ENCODE results near the gene NCK2. TPM values are rescaled to one million over a fixed set of nuclear protein-coding genes. Genes with fewer than 3 reads are reported as not detected.

NCK2 gene
- total and polyA plus RNA-seq, 10 of the 15 experiments (the other 5 are each of a cell fraction or from before 2014, with no cell fraction given): 1.2 to 30.9 (median 14.1) TPM

DNA sequence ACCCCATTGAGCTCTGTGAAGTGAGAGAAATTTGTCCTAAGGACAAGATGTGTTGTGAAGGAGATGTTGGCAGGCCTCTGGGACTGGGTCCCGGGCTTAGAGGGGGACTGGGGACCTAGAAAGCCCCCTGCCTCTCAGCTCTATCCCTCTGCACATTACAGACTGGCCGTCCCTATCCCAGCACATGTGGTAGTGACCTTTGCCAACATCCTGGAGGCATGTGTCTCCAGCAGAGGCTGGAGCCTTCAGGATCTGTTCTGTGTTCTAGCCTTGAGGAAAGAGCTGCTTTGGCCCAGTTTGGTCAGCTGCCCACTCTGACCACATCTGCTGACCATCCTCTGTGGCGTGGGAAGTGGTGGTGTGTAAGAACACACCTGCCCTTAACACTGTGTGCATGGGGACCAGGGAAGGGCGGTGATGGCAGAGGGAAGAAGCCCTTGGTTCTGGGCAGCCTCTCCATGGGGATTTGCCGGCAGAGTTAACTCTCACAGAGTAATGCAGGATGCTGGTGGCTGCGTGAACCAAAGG, 33.4 kb downstream of the NCK2 start (continued):
- no peak for TF ChIP-seq TCF3 (IDR thresholded peaks at IDR 0.05; ENCODE audit: borderline replicate concordance, insufficient read depth, low read depth, low read length)
- no peak for TF ChIP-seq JUND (IDR thresholded peaks at IDR 0.05; ENCODE audit: low read depth, low read length)
- no peak for TF ChIP-seq SUPT20H (IDR thresholded peaks at IDR 0.05; ENCODE audit: borderline replicate concordance, control insufficient read depth, low read depth, low read length)

DNA sequence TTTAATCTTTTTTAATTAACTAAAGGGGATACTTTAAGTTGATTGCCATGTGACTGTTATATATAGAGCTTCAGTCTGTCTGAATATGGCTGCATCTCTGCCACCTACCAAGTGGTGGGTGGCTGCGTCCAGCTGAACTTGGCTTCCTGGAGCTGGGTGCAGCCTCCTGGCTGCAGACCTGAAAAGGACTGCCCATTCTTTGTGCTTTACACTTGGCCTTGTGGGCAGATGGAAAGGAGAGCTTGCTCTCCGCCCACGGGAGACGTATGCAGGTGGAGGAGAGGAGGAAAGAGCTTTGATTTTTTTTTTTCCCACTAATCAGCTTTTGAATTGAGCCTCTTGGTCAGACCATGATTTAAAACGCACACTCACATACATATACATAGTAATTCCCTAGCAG, 34.7 kb downstream of the NCK2 start:
- Histone ChIP-seq H3K27ac (ENCODE audit: control insufficient read depth, insufficient read depth) (no peak overlapping the region), H3K79me2 (ENCODE audit: control insufficient read depth, insufficient read depth, low read length) (peaks cover 48% of the 10 kb centered on the region), H3K4me2 (ENCODE audit: control insufficient read depth, insufficient read depth) (no peak overlapping the region), H2AFZ (ENCODE audit: control insufficient read depth, low read depth, low read length) (no peak overlapping the region), H3K36me3 (ENCODE audit: control insufficient read depth in 2 of 2, insufficient read depth in 2 of 2, low read length in 1 of 2) (no peaks in the 10 kb centered on the region), H3K9me3 (replicated peaks; ENCODE audit: control insufficient read depth, insufficient read depth, low read length) (no peaks in the 10 kb centered on the region), H3K4me1 (ENCODE audit: control insufficient read depth, insufficient read depth, low read length) (peaks cover 24% of the 10 kb centered on the region), H4K20me1 (ENCODE audit: control insufficient read depth, insufficient read depth) (peaks cover 3% of the 10 kb centered on the region; the same call in 1 of the 2 replicates), H3K4me3 (no peak overlapping the region), H3K9ac (ENCODE audit: control insufficient read depth, insufficient read depth, low read length) (no peak overlapping the region), H3K27me3 (replicated peaks in 1 of 2; ENCODE audit: control insufficient read depth in 2 of 2, insufficient read depth in 2 of 2, low read length in 1 of 2) (no peaks in the 10 kb centered on the region)
- ATAC-seq (no peak), FAIRE-seq (no peak), DNase-seq (ENCODE audit: low read depth, low spot score) (no peak)
- in situ Hi-C loops (cut with MboI): no loop called here
- ChIA-PET CTCF (interaction anchor here (0.7 to 1.8 kb wide), 3 partner anchors 8 to 29 kb away, joined by 3 to 6 read pairs (median 3); no protein-coding TSS in a partner anchor), POLR2A (interaction anchor here (1.2 kb wide), 1 partner anchor 95 kb away, joined by 3 read pairs; no protein-coding TSS in a partner anchor), SMC1A (ENCODE audit: uncharacterized antibody, unreplicated experiment) (interaction anchor here (0.7 to 1.3 kb wide), 3 partner anchors 10 to 25 kb away, joined by 3 to 5 read pairs (median 3); no protein-coding TSS in a partner anchor), RAD21 (ENCODE audit: unreplicated experiment) (interaction anchor here (0.5 to 1.2 kb wide), 4 partner anchors 24 to 803 kb away, joined by 3 to 4 read pairs (median 3); no protein-coding TSS in a partner anchor)
- intact Hi-C loops (cut with micrococcal nuclease; ENCODE audit: unreplicated experiment): no loop called here
- WGBS (ENCODE audit: insufficient coverage, insufficient replicate concordance, low lambda C conversion rate, missing lambda C conversion rate): 69% methylated on average over 5 of the region's 5 CpGs
- no TSS peak for BruUV-seq (replicated peaks)
- TF ChIP-seq, protein P1, sequence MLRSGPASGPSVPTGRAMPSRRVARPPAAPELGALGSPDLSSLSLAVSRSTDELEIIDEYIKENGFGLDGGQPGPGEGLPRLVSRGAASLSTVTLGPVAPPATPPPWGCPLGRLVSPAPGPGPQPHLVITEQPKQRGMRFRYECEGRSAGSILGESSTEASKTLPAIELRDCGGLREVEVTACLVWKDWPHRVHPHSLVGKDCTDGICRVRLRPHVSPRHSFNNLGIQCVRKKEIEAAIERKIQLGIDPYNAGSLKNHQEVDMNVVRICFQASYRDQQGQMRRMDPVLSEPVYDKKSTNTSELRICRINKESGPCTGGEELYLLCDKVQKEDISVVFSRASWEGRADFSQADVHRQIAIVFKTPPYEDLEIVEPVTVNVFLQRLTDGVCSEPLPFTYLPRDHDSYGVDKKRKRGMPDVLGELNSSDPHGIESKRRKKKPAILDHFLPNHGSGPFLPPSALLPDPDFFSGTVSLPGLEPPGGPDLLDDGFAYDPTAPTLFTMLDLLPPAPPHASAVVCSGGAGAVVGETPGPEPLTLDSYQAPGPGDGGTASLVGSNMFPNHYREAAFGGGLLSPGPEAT (IDR thresholded peaks at IDR 0.05; ENCODE audit: low read depth): no peak
- TF ChIP-seq, protein P2, sequence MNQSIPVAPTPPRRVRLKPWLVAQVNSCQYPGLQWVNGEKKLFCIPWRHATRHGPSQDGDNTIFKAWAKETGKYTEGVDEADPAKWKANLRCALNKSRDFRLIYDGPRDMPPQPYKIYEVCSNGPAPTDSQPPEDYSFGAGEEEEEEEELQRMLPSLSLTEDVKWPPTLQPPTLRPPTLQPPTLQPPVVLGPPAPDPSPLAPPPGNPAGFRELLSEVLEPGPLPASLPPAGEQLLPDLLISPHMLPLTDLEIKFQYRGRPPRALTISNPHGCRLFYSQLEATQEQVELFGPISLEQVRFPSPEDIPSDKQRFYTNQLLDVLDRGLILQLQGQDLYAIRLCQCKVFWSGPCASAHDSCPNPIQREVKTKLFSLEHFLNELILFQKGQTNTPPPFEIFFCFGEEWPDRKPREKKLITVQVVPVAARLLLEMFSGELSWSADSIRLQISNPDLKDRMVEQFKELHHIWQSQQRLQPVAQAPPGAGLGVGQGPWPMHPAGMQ (IDR thresholded peaks at IDR 0.05; ENCODE audit: borderline replicate concordance): no peak
- TF ChIP-seq CREB1 (IDR thresholded peaks at IDR 0.05; ENCODE audit: low read depth) (no peak), BCL11A (IDR thresholded peaks at IDR 0.05; ENCODE audit: low read depth, low read length) (no peak), CUX1 (IDR thresholded peaks at IDR 0.05; ENCODE audit: insufficient replicate concordance, low read depth, low read length) (no peak), SMAD5 (IDR thresholded peaks at IDR 0.05; ENCODE audit: low read depth) (no peak)

Data from GM12878 (cell line).